PC-3 (cell line): Measurements from ENCODE around the gene ENHO. TPM values are rescaled to one million over a fixed set of nuclear protein-coding genes. Genes with fewer than 3 reads are reported as not detected.

Experiments
- ATAC-seq: fragments of 200-7000 bp; cut with Tn5 transposase; 2 replicates; pipeline ENCODE4 v1.9.1; 2020; ENCODE audit warnings: mild to moderate bottlenecking, moderate library complexity
- BruUV-seq: library from RNA; stranded (reverse); fragments of 400-500 nt; replicated peaks from 2 replicates; lab custom pipeline; 2021; lab: Mats Ljungman, UMichigan
- CTCF ChIA-PET: fragments of 300-600 bp; sonication (Branson Sonifier 250); formaldehyde crosslinking; loops from one replicate; lab custom pipeline; 2022; ENCODE audit warnings: antibody characterized with exemption; lab: Charles Lee
- POLR2A ChIA-PET: fragments of 300-600 bp; sonication (Branson Sonifier 250); formaldehyde crosslinking; loops from one replicate; lab custom pipeline; 2022; ENCODE audit warnings: antibody characterized with exemption; ENCODE audit not compliant: unreplicated experiment; lab: Charles Lee
- DNase-seq: peaks from one replicate; pipeline ENCODE4 v3.0.0-alpha.2; 2015
- H2AFZ ChIP-seq: fragments of 300-600 bp; sonication (generic); 2 replicates; pipeline ENCODE4 v1.6.0; 2016; ENCODE audit warnings: antibody characterized with exemption, low read length
- H3F3A ChIP-seq: fragments of 300-600 bp; sonication (generic); one replicate; pipeline ENCODE4 v1.6.0; 2017; ENCODE audit warnings: antibody characterized with exemption, low read length, control low read depth, mild to moderate bottlenecking; ENCODE audit not compliant: unreplicated experiment
- H3K27ac ChIP-seq: fragments of 300-600 bp; sonication (generic); 2 replicates; pipeline ENCODE4 v1.5.1; 2016; ENCODE audit warnings: mild to moderate bottlenecking, low read length
- H3K27me3 ChIP-seq: fragments of 300-600 bp; sonication (generic); 2 replicates; pipeline ENCODE4 v1.6.1; 2016; ENCODE audit warnings: low read length, mixed read lengths
- H3K36me3 ChIP-seq: fragments of 300-600 bp; sonication (generic); 2 replicates; pipeline ENCODE4 v1.6.1; 2016; ENCODE audit warnings: low read depth, mixed run types, low read length, mixed read lengths
- H3K4me1 ChIP-seq: fragments of 300-600 bp; sonication (generic); 2 replicates; pipeline ENCODE4 v1.5.1; 2016; ENCODE audit warnings: low read length; ENCODE audit not compliant: insufficient read depth
- H3K4me2 ChIP-seq: fragments of 300-600 bp; sonication (generic); 2 replicates; pipeline ENCODE4 v1.6.0; 2016; ENCODE audit warnings: low read length
- H3K4me3 ChIP-seq: fragments of 300-600 bp; sonication (generic); 2 replicates; pipeline ENCODE4 v1.5.1; 2016; ENCODE audit warnings: mild to moderate bottlenecking, low read length, mixed read lengths
- H3K79me2 ChIP-seq: fragments of 300-600 bp; sonication (generic); 2 replicates; pipeline ENCODE4 v1.6.1; 2017; ENCODE audit warnings: low read length, mixed read lengths
- H3K9ac ChIP-seq: fragments of 300-600 bp; sonication (generic); 2 replicates; pipeline ENCODE4 v1.6.0; 2016; ENCODE audit warnings: mild to moderate bottlenecking, low read length
- H3K9me2 ChIP-seq: fragments of 300-600 bp; sonication (generic); replicated peaks from 2 replicates; pipeline ENCODE4 v1.6.1; 2016; ENCODE audit warnings: mixed run types, low read length, mixed read lengths
- H3K9me3 ChIP-seq: fragments of 300-600 bp; sonication (generic); 2 replicates; pipeline ENCODE4 v1.6.1; 2016; ENCODE audit warnings: low read length, mixed read lengths
- H4K20me1 ChIP-seq: fragments of 300-600 bp; sonication (generic); 2 replicates; pipeline ENCODE4 v1.6.1; 2016; ENCODE audit warnings: low read length, mixed read lengths
- EZH2 ChIP-seq: fragments of 300-600 bp; sonication (generic); IDR thresholded peaks from one replicate; pipeline ENCODE4 v1.6.1; 2017; ENCODE audit warnings: antibody characterized with exemption, mild to moderate bottlenecking, low read length; ENCODE audit not compliant: unreplicated experiment
- EZH2phosphoT487 ChIP-seq: fragments of 300-600 bp; sonication (generic); IDR thresholded peaks from 2 replicates; pipeline ENCODE4 v1.6.1; 2018; ENCODE audit warnings: mild to moderate bottlenecking, antibody characterized with exemption, low read length, borderline replicate concordance
- intact Hi-C: fragments of 100-400 bp; cut with micrococcal nuclease; formaldehyde crosslinking; loops from 2 replicates; pipeline ENCODE4 v1.9.0; 2023
- total RNA-seq: library from RNA; depleted of rRNA; stranded (reverse); fragments of >200 nt; gene quantifications from 2 replicates; pipeline ENCODE4 v1.2.3, GENCODE V29; 2014
- TF ChIP-seq, protein P1 (sequence below): fragments of 300-600 bp; sonication (generic); conservative IDR thresholded peaks from 2 replicates; pipeline ENCODE4 v1.5.1; 2017; ENCODE audit warnings: antibody characterized with exemption, low read depth, mild to moderate bottlenecking, low read length

The ENHO gene
- total RNA-seq, 1 experiment from 2014 or later = 1.3 TPM

DNA sequence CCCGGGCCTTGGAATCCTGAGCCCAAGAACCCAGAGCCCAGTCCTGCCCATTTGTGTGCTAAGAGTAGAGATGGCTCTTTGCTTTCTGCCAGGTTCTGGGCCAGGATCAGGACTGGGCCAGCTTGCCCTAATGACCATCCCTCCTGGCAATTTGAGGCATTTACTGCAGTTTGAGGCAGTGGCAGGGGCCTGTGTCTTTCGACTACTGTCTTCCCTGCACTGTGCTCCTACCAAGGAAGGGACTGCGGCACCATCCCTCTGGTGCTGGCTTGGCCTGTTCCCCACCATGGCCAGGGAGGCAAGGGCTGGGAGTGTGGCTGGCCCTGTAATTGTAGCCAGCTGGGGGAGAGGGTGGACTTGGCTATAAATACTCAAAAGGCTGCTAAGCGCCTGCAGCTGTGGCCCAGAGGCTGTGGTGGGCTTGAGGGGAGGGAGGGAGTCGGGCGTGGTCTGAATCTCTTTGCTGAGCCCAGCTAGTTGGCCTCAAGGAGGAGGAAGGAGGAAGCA is 4.6 kb downstream of the ENHO start:
- H3K79me2 ChIP-seq = no peaks in the 10 kb centered on the region
- ChIA-PET POLR2A (no interaction called here), CTCF (no interaction called here)
- ATAC-seq = no peak
- no peaks in the 10 kb centered on the region for H3K27me3 ChIP-seq
- H3K9ac ChIP-seq = no peak overlapping the region
- no peaks in the 10 kb centered on the region for H4K20me1 ChIP-seq
- no peak for TF ChIP-seq EZH2
- no peak for TF ChIP-seq EZH2phosphoT487
- TF ChIP-seq, protein P1, sequence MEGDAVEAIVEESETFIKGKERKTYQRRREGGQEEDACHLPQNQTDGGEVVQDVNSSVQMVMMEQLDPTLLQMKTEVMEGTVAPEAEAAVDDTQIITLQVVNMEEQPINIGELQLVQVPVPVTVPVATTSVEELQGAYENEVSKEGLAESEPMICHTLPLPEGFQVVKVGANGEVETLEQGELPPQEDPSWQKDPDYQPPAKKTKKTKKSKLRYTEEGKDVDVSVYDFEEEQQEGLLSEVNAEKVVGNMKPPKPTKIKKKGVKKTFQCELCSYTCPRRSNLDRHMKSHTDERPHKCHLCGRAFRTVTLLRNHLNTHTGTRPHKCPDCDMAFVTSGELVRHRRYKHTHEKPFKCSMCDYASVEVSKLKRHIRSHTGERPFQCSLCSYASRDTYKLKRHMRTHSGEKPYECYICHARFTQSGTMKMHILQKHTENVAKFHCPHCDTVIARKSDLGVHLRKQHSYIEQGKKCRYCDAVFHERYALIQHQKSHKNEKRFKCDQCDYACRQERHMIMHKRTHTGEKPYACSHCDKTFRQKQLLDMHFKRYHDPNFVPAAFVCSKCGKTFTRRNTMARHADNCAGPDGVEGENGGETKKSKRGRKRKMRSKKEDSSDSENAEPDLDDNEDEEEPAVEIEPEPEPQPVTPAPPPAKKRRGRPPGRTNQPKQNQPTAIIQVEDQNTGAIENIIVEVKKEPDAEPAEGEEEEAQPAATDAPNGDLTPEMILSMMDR = no peak
- no peaks in the 10 kb centered on the region for H3F3A ChIP-seq
- H2AFZ ChIP-seq = no peak overlapping the region
- H3K4me1 ChIP-seq = no peaks in the 10 kb centered on the region
- H3K4me2 ChIP-seq = no peak overlapping the region
- H3K36me3 ChIP-seq = no peaks in the 10 kb centered on the region
- no peaks in the 10 kb centered on the region for H3K9me2 ChIP-seq
- H3K4me3 ChIP-seq = no peak overlapping the region
- intact Hi-C loops = no loop called here
- DNase-seq = no peak
- BruUV-seq = no TSS peak
- H3K9me3 ChIP-seq = no peaks in the 10 kb centered on the region
- H3K27ac ChIP-seq = no peak overlapping the region

DNA sequence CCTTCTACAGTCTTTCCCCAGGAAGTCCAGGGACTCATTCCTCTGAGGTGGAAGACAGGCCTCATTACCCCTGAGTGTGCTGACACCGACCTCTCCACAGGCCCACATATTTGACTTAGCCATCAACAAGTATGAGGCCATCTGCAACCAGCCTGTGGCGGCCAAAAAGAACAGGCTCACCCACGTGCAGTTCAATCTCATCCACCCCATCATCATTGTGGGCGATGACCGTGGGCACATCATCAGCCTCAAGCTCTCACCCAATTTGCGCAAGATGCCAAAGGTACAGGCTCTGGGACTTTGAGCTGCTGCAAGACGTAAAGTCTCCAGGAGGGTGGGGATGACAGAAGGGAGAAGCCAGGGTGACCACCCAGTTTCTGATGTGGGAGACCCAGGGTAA is 5.6 kb downstream of the ENHO start:
- H3K36me3 ChIP-seq = no peaks in the 10 kb centered on the region
- no peak for TF ChIP-seq EZH2
- TF ChIP-seq EZH2phosphoT487 = no peak
- TF ChIP-seq, protein P1 = no peak
- no peaks in the 10 kb centered on the region for H3K9me2 ChIP-seq
- H2AFZ ChIP-seq = no peak overlapping the region
- no peaks in the 10 kb centered on the region for H4K20me1 ChIP-seq
- BruUV-seq = no TSS peak
- no peaks in the 10 kb centered on the region for H3K4me1 ChIP-seq
- DNase-seq (no peak), ATAC-seq (no peak)
- no peak overlapping the region for H3K27ac ChIP-seq
- no peak overlapping the region for H3K4me3 ChIP-seq
- no peaks in the 10 kb centered on the region for H3F3A ChIP-seq
- ChIA-PET CTCF (interaction anchor here (0.9 kb wide), 1 partner anchor 87 kb away, joined by 3 read pairs; no protein-coding TSS in a partner anchor), POLR2A (no interaction called here)
- intact Hi-C loops = no loop called here
- H3K79me2 ChIP-seq = no peaks in the 10 kb centered on the region
- no peaks in the 10 kb centered on the region for H3K27me3 ChIP-seq
- H3K9me3 ChIP-seq = no peaks in the 10 kb centered on the region
- H3K4me2 ChIP-seq = no peak overlapping the region
- H3K9ac ChIP-seq = no peak overlapping the region

DNA sequence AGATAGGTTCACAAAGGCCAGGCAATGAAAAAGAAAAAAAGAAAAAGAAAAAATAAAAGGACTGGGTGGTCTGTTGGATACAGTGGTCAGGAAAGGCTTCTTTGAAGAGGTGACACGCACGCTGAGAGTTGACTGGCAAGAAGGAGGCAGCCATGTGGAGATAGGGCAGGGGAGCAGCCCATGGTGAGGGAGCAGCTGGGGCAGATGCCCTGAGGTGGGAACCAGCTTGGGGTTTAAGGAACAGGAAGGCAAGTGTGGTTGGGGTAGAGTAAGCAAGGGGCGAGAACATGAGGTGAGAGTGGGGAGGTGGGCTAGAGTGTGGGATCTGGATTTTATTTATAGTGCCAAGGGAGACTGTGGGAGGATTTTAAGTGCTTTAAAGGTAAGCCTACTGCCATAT is 6.8 kb downstream of the ENHO start:
- no peaks in the 10 kb centered on the region for H3K36me3 ChIP-seq
- no peak for ATAC-seq
- no peaks in the 10 kb centered on the region for H3F3A ChIP-seq
- H2AFZ ChIP-seq = no peak overlapping the region
- POLR2A ChIA-PET = interaction anchor here (0.6 kb wide), 1 partner anchor 84 kb away, joined by 8 read pairs; no protein-coding TSS in a partner anchor
- intact Hi-C loops = no loop called here
- no peak overlapping the region for H3K27ac ChIP-seq
- no peak for DNase-seq
- TF ChIP-seq EZH2 (no peak), EZH2phosphoT487 (no peak)
- TF ChIP-seq, protein P1 = no peak
- H3K9ac ChIP-seq = no peak overlapping the region
- no peaks in the 10 kb centered on the region for H3K79me2 ChIP-seq
- H4K20me1 ChIP-seq = no peaks in the 10 kb centered on the region
- no peaks in the 10 kb centered on the region for H3K9me2 ChIP-seq
- no peaks in the 10 kb centered on the region for H3K4me1 ChIP-seq
- no peaks in the 10 kb centered on the region for H3K9me3 ChIP-seq
- no peak overlapping the region for H3K4me3 ChIP-seq
- H3K4me2 ChIP-seq = no peak overlapping the region
- no TSS peak for BruUV-seq
- H3K27me3 ChIP-seq = no peaks in the 10 kb centered on the region
- CTCF ChIA-PET = no interaction called here
